Nephron progenitor cell (in vitro differentiated cells): ENCODE measurements around the gene RETREG1.
A peak's percentile ranks its signal among the peaks of the same experiment; 100 is the strongest.

Source experiments
- DNase-seq: peaks from one replicate; pipeline ENCODE4 v3.0.0; 2021
- H3K27ac Mint-ChIP-seq: 2 replicates; pipeline ENCODE4 v1.8.0; 2021; ENCODE audit warnings: mild to moderate bottlenecking, moderate library complexity, mixed read lengths
- H3K27me3 Mint-ChIP-seq: 2 replicates; pipeline ENCODE4 v1.8.0; 2021; ENCODE audit warnings: mild to moderate bottlenecking, low read depth, mixed read lengths; ENCODE audit not compliant: poor library complexity
- H3K36me3 Mint-ChIP-seq: 2 replicates; pipeline ENCODE4 v1.8.0; 2021; ENCODE audit warnings: low read depth, mixed read lengths
- H3K4me1 Mint-ChIP-seq: 2 replicates; pipeline ENCODE4 v1.8.0; 2021; ENCODE audit warnings: mixed read lengths
- H3K4me3 Mint-ChIP-seq: 2 replicates; pipeline ENCODE4 v1.8.0; 2021; ENCODE audit warnings: mild to moderate bottlenecking, moderate library complexity, mixed read lengths
- H3K9me3 Mint-ChIP-seq: 2 replicates; pipeline ENCODE4 v1.8.0; 2021; ENCODE audit warnings: mild to moderate bottlenecking, moderate library complexity, mixed read lengths
- TF ChIP-seq, protein P1 (sequence below): fragments of 200-600 bp; sonication (generic); IDR thresholded peaks from 2 replicates; pipeline ENCODE4 v1.5.0; 2021; ENCODE audit warnings: antibody characterized with exemption

Gene RETREG1

DNA sequence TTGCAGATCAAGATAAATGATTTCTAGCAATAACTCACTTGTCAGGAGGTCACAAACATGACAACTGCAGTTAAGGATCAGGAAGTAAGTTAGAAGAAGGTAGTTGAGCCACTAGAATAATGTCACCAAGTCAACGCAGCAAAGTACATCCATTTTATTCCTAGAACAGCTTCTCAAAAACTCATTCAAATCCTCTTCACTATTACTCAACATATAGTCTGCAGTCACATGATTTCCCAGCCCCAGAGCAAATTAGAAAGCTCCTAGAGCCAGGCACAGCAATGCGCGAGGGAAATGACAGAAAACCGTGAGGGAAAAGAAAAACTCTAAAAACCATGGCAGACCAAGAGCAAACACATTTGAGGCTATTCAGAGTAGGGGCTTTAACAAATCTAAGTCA is 101.3 kb downstream of the RETREG1 start:
- no peak for DNase-seq
- H3K27ac Mint-ChIP-seq = no peak overlapping the region
- no peaks in the 10 kb centered on the region for H3K36me3 Mint-ChIP-seq
- TF ChIP-seq, protein P1, sequence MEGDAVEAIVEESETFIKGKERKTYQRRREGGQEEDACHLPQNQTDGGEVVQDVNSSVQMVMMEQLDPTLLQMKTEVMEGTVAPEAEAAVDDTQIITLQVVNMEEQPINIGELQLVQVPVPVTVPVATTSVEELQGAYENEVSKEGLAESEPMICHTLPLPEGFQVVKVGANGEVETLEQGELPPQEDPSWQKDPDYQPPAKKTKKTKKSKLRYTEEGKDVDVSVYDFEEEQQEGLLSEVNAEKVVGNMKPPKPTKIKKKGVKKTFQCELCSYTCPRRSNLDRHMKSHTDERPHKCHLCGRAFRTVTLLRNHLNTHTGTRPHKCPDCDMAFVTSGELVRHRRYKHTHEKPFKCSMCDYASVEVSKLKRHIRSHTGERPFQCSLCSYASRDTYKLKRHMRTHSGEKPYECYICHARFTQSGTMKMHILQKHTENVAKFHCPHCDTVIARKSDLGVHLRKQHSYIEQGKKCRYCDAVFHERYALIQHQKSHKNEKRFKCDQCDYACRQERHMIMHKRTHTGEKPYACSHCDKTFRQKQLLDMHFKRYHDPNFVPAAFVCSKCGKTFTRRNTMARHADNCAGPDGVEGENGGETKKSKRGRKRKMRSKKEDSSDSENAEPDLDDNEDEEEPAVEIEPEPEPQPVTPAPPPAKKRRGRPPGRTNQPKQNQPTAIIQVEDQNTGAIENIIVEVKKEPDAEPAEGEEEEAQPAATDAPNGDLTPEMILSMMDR = no peak
- no peaks in the 10 kb centered on the region for H3K9me3 Mint-ChIP-seq
- H3K4me1 Mint-ChIP-seq = no peaks in the 10 kb centered on the region
- no peaks in the 10 kb centered on the region for H3K27me3 Mint-ChIP-seq
- no peak overlapping the region for H3K4me3 Mint-ChIP-seq

DNA sequence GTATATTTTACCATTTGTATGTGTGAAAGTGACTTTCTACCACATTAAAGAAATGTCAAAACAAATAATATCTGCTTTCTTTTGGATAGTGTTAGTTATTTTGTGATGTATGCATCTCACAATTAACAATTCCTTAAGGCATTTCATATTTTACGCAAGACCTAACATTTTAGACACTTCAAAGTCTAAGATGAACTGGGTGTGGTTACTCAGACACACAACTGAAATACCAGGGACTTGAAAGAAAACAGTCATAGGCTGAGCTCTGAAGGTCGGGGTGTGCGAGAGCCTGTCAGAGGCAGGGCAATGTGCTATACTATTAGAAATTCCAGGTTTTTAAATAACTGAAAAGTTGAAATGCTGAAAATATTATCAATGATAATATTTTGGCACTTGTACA is 106.7 kb downstream of the RETREG1 start:
- Mint-ChIP-seq H3K27me3 (no peaks in the 10 kb centered on the region), H3K4me3 (no peak overlapping the region), H3K27ac (no peak overlapping the region), H3K4me1 (peaks cover 12% of the 10 kb centered on the region), H3K9me3 (no peaks in the 10 kb centered on the region), H3K36me3 (no peaks in the 10 kb centered on the region)
- DNase-seq = no peak
- TF ChIP-seq, protein P1 = no peak

DNA sequence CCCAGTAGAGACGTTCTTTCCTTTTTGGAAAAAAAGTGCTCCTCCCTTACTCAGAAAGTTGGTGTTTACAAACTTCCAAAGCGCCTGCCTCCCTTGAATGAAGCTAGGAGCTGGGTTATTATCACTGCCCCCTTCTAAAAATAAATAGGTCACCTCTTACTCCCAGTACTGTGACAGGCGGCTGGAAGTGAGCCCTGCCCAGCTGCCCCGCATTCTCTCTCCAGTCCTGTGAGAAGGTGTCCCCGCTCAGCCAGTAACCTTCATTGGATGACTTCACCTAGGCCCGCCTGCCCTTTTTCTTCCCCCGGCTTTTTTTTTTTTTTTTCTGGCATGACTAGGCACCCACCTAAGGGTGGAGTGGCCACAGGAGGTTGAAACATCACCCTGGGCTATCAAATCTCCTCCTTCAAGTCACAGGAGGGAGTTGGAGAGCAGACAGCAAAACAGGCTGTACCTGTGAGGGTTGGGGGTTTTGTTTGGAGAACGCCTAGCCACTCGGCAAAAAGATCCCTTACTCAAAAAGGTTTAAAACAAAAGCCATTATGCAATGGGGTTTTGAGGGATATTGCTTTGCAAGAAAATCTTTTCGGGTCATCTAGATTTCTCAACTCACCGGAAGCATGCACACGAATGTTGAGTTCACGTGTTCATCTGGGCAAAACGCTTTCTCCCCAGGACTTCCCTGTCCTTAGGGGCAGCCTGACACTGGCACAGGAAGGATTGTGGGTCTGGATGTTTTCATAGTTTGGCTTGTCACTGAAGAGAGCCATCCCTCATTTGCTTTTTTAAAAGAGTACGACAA is 107.9 kb downstream of the RETREG1 start:
- H3K27ac Mint-ChIP-seq = peak overlapping the region; percentile 86
- H3K36me3 Mint-ChIP-seq = no peaks in the 10 kb centered on the region
- TF ChIP-seq, protein P1 = no peak
- no peaks in the 10 kb centered on the region for H3K27me3 Mint-ChIP-seq
- DNase-seq = peak; percentile 23
- no peaks in the 10 kb centered on the region for H3K9me3 Mint-ChIP-seq
- no peak overlapping the region for H3K4me3 Mint-ChIP-seq
- peaks cover 12% of the 10 kb centered on the region for H3K4me1 Mint-ChIP-seq

DNA sequence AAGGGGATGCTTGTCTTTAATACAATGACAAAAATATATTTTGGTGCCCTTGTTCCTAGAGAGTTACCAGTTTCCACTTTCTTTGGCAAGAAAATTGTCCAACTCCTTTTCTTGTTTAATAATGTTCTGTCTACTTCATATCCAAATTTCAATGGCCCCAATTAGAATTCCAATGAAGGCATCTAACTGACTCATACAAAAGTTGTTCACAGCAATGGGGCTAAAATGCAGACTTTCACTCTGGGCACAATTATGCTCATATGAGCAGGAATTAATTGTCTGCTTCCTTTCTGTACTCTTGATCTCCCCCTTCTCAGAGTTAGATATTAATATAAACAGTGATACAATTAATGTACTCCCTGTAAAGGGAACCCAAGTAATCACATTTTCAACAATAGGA is 109.1 kb downstream of the RETREG1 start:
- Mint-ChIP-seq H3K4me3 (no peak overlapping the region), H3K27ac (no peak overlapping the region), H3K9me3 (no peaks in the 10 kb centered on the region), H3K36me3 (no peaks in the 10 kb centered on the region), H3K27me3 (no peaks in the 10 kb centered on the region), H3K4me1 (peaks cover 12% of the 10 kb centered on the region)
- no peak for DNase-seq
- TF ChIP-seq, protein P1 = no peak

DNA sequence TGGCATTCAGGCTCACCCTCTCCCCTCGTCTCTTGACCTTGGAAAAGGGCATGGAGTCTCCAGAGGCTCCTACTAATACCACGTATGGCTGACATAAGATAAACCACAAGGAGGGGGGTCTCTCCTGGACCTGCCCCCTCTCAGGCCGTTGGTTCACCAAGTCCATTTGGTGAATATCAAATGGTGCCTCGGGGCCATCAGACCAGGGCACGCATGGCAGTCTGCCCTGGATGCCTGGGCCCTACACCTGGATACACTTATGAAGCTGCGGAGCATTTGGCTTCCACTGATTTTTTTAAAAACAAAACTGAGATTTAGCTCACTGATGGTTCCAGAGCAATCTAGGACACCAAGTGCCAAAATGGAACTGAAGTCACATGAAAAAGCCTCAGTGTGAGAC is 110.9 kb downstream of the RETREG1 start:
- TF ChIP-seq, protein P1 = no peak
- Mint-ChIP-seq H3K27ac (no peak overlapping the region), H3K4me3 (no peak overlapping the region), H3K36me3 (no peaks in the 10 kb centered on the region), H3K4me1 (peaks cover 12% of the 10 kb centered on the region), H3K9me3 (no peaks in the 10 kb centered on the region), H3K27me3 (no peaks in the 10 kb centered on the region)
- no peak for DNase-seq
